GM18907 (cell line): ENCODE data around the gene SLC8A3.
A peak's percentile ranks its signal among the peaks of the same experiment; 100 is the strongest.

Experiments used
- ATAC-seq: cut with Tn5 transposase; IDR thresholded peaks from one replicate; pipeline ENCODE4 v1.9.1; 2021; ENCODE audit warnings: mild to moderate bottlenecking, moderate library complexity; ENCODE audit not compliant: unreplicated experiment

Gene SLC8A3

DNA sequence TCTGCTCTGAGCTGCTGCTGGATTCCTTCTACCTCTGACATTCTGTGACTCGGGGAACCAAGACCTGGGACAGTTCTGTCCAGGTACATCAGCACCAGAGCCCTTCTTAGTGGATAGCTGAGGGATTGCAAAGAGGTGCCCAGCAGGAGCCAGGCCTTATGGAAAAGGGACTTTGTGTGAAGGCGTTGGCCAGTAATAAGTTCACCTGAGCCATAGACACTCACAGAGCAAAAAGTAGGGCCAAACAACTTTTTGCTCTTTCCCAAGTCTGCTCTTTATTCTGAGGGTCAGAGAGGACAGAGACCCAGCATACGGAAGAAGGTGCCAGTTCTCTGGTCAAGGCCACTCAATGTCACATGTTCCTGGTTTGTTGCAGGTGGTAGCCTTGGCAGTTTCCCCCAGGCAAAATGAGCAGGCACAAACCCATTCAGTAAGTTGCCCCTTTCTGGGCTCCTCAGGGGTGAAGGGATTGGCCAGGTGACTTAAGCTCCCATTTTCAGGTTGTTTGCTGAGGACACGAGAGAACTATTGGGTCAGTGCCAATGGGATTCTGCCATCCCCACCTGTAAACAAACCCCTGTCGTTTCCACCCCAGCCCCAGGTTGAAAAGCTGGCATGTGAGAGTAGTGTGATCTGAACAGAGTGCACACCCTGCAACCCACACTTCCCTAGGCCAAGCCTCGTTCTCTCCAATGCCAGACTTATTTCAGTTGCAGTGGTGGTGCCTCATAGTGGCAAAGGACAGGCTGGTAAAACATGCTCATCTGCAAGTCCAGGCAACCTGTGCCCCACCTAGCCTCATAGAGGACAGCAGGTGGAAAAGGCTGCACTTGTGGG lies 159.2 kb downstream of the SLC8A3 start:
- ATAC-seq, result no peak

DNA sequence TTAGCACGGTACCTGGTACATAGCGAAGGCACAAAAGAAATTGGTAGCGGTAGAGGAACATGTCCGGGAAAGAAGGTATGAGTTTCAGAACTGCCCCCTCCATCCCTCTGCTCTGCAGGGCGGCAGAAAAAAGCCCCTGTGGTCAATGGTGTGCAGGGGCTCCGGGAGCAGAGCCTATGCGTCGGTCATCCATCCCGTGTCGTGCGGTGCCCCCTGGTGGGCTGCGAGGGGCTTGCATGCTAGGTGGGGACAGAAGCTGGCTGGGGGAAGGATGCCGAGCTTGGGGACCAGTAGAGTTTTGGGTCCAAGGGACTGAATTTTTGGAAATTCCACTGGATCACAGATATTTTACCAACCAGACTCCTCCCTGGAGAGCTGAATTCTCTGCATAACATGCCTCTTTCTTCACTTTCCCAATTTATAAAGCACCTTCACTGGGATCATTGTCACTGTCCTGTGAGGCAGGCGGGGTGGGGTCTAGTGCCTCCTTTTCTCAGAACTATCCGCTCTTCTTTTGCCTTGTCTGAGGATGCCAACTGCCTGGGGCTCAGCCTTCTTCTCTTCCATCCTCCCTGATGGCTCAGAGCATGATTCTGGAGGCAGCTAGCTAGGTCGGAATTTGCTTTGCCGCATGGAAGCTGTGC lies 160.8 kb downstream of the SLC8A3 start:
- ATAC-seq, result no peak

DNA sequence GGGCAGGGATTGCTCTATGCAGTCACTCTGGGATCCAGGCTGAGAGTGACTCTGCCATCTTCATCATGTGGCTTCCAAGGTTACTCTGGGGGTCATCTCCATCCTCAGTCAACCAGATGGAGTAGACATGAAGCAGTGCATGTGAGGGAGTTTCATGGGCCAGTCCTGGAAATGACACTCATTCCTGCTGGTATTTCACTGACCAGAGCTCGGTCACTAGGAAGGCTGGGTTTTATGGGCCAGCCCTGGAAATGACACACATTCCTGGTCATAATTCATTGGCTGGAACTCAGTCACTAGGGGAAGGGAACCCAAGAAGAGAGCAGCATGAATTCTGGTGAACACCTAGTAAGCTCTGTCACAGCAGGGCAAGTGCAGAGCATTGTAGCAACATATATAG lies 164.9 kb downstream of the SLC8A3 start:
- ATAC-seq, result no peak

DNA sequence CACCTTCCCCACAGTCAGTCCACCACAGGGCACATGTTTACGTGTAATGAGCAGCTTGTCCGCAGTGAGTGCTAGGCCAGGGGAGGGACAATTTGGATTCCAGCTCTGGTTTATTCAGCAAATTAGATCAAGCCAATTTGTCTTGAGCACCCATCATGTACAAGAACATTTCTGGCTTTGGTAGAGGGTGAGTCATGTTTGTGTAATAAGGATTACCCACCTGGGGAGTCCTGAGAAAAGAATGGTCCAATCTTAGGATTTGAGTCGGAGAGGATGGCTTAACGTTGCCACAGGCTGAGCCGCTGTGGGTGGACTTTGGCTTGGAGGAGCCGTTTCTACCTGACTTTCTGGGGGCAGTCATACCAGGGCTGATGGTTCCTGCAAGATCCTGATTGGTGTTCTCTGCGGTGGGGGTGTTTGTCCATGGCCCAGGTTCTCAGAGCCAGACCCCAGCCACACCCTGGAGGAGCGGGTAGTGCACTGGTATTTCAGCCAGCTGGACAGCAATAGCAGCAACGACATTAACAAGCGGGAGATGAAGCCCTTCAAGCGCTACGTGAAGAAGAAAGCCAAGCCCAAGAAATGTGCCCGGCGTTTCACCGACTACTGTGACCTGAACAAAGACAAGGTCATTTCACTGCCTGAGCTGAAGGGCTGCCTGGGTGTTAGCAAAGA lies 165.8 kb downstream of the SLC8A3 start:
- no peak for ATAC-seq

DNA sequence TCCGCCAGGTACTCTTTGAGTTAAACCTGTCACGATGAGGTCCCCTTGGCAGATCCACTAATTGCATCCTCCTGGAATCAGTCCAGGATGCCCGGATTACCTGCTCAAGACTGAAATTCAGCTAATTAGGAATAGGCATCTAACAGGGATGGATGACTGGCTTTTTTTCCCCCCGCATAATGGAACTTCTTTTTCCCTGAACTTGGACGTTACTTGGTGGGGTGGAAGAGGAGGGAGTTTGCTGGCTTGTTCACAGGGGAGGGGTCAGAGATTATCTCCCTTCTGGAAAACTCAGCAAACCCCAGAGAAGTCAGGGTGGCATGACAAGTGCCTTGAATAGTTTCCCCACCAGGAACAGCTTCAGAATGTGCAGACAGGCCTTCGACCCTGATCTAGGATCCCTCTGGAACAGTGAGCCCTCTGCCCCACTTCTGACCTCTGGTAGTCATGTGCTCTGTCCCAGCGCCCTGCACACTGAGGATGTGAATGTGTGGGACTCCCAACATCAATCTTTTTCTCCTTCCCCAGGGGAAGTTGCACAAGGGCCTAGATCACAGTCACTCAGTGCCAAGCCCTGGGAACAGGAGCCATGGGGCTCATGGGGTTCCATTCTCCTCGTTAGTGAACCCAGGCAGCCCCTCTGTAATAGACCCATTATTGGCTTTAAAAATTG lies 167.1 kb downstream of the SLC8A3 start:
- ATAC-seq, result no peak

DNA sequence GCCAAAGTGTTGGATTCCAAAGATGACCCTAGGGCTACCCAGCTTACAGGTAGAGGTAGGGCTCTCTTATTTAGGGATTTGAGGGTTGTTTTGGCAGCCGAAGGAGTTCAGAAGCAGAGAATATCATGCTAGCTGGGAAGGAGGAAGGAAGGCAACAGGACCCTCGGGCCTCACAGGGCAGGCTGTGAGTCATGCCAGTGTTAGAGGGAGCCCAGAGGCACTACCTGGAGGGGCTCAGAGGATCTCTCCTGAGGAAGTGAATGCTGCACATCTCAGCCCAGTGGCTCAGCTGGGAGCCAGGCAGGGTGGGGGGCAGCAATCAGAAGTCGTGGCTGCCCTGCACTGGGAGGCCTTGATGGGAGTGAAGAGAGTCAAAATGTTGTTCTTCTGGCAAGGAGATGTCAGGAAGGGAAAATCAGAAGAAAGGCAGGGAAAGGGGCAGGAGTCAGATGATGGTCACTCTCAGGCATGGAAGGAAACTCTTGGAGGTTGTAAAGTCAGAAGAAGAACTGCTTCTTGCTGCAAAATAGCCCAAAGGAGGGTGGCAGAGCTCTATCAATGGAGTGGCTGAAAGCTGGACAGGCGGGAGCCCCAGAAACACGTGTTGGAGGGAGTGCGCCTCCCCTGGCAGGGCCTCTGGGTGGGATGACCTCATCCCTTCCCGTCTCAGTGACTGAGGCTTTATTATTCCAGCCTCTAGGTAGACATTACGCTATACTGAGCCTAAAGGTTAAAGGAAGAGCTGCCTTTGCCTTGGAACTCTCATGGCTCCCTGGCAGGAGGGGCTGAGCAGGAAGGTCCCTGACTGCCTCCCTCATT lies 168.2 kb downstream of the SLC8A3 start:
- ATAC-seq, result no peak

DNA sequence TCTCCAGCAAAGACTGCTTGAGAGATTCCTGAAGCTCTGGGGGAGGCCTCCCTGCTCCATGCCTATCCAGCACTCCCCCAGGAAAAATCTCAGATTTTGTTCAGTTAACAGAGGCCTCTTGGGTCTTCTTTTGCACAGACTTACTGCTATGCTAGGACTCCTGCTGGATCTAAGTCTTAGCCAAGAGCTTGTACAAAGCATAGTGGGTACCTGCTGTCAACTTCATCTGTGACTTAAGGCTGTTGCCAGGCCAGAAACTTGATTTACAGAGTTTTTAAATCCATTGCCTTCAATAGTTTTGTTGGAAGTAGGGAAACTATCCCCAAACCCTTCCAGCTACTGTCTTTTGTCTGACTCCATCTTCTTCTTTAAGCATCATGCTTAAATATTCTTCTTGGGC lies 169.1 kb downstream of the SLC8A3 start:
- no peak for ATAC-seq

DNA sequence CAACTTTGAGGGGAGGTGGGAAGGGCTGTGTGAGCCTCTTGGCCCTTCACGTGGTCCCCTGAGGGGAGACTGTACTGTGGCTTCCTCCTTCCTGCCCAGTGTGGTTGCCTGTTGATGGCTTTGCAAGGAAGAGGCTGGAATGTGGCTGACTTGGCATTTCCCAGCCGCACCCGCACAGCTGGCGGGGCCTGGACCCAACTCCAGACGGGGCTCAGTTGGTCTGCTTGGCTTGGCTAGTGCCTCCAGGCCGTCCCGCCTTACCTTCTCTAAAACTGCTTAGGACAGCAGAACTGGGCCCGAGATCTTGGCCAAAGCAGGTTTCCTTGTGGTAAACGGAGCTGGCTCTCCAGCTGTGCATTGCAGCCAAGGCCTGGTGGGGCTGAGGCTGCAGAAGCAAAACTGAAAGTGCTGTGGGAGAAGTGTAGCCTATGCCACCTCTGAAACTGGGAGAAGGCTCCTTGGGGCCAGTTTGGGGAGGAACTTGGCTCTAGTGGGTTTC lies 170.0 kb downstream of the SLC8A3 start:
- peak; percentile 73 for ATAC-seq

DNA sequence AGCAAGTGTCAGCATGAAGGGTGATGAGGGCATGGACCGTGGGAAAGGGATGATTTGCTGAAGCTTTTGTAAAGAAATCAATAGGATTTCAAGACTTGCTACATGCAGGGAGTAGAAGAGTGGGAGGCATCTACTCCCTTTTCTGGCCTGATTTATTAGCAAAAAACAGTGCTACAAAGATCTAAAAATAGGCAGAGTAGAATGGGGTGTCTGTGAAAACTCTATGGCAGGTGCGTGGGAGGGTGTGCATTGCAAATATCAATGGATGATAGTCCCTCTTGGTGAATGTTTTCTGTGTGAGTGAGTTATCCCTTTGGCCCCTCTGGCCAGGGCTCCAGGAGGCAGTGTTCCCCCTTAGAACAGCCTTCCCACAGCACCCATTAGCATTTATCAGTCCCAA lies 170.5 kb downstream of the SLC8A3 start:
- ATAC-seq, result no peak

DNA sequence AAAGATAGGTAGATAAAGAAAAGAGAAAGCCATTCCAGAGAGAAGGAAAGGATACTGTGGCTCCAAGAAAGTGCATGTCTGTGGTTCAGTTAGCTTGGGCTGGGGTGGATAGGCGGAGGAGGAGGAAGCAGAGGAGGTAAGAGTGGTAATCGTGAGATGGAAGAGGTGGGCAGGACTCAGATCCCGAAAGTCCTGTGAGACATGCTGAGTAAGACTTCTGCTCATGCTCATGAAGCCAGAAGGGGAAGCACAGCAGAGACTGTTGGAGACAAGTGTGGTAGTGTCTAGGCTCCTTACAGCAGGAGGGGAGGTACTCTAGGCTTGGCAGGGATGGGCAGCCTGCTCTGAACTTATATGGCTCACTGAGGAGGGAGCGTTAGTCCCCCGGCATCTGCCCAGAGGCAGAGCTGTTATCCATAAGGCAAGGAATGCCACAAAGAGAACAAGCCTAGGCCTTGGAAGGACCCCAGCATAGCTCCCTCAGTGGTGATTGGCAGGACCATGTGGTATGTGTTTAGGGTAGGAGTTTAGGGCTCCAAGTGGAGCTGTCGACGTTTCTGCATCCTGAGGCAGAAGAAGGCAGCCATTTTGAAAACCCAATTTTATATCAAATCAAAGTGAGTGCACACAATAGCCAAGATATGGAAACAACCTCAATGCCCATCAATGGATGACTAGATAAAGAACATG lies 174.2 kb downstream of the SLC8A3 start:
- ATAC-seq, result no peak

DNA sequence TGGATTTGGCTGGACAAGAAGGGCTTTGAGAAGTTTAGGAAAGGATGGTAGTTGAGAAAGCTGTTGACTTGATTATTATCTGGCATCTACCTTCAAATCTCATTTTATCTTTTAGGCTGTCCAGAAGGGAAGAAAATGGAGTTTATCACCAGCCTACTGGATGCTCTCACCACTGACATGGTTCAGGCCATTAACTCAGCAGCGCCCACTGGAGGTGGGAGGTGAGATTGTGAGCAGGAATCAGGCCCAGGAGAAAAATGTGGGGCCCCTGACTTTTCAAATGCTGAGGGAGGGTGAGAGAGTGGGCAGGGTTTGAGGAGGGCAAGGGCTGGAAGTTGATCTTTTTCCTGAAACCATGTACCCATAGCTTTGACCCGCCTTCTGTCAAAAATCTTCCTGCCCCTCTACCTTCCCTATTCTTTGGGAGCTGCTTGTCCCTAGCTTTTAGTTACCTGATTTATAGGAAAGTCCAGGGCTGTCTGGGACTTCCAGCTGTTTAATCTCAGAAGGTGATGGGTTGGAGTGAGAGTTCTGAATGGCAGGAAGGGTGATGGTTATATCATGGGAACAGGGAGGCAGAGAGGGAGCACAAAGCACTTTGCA lies 175.4 kb downstream of the SLC8A3 start:
- ATAC-seq, result no peak

DNA sequence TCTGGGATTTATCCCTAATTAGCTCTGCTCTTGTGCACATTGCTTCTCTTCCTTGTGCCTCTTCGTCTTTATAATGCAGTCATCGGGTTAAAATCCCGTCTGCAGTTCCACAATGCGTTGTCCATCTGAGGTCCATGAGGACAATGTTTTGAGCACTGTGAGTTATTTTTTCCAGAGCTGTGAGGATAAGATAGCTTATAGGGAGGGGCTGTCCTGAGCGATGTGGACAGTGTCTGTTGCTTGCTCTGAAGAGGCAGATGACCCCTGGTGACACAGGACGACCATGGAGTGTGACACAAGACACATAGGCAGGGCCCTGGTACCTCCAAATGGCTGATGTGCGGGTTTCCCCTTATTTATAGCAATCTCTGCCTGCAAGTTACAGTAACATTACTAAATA lies 177.0 kb downstream of the SLC8A3 start:
- no peak for ATAC-seq

DNA sequence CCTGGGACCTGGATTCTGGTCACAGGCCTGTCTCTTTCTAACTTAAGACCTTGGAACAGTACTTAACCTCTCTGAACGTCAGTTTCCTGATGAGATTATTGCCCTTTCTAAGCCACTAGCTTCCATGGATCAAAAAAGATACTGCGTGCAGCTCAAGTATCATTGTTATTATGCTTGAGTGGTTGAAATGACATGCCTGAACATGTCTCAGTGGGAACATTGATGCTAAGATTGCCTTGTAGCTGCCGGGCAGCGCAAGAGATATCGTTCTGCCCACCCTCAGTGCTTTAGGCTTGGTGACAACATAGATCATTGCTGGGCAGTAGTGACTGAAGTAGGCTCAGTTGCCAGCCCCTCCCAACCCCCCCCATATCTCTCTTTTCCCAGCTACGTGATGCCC lies 177.7 kb downstream of the SLC8A3 start:
- no peak for ATAC-seq

DNA sequence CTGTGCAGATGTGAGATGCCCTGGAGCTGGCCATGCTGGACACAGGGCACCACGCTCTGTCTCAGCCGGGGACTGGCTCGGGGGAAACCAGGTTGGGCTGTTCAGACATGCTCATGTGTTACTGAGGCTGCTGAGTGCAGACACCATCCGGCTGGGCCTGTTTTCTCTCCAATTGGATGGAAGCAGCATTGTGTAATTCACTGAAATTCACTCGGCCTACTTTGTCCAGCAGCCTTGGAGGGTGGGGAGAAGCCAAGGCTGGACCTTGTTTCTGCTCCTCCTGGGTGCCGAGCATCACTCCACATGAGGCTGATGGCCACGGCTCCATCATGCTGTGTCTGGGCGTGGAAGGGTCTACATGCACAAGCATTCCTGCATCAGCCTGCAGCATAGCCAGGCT lies 178.8 kb downstream of the SLC8A3 start:
- no peak for ATAC-seq

DNA sequence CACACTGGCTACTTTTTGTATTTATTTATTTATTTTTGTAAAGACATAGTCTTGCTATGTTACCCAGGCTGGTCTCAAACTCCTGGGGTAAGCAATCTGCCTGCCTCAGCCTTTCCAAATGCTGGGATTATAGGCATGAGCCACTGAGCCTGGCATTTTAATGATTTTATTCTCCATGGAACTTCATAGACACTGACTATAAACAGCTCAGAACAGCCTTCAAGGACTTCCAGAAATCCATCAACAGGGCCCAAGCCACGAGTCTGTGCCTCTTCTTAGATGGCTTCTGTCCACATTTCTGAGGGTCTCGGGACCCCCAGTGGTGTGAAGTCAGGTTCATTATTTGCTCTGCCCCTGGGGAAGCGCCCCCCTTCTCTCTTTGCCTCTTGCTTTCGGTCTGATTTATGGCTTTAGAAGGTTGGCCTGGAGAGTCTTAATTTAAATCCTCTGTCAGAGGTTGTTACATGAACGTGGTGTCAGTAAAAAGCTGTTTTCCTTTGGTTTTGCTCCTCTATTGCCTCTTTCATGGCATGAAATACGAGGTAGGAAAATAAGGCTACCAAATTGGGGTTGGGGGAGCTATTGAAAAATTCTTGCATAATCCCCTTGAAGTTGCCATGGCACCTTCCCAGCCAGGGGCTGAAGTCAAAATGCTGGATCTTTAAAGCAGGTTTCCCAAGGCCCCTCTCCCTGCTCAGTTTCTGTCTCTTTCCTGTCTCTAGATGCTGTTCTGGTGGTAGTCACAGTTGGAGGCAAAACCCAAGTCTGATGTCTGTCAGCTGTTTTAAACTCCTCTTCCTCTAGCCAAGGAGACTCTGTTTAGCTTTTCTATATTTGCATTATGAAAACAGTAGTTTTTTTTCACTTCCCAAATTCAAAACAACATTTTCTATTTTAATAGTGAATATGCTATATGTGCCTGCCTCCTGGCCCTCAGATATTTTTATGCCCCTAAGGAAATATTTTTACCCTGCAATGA lies 180.2 kb downstream of the SLC8A3 start:
- ATAC-seq, result no peak

DNA sequence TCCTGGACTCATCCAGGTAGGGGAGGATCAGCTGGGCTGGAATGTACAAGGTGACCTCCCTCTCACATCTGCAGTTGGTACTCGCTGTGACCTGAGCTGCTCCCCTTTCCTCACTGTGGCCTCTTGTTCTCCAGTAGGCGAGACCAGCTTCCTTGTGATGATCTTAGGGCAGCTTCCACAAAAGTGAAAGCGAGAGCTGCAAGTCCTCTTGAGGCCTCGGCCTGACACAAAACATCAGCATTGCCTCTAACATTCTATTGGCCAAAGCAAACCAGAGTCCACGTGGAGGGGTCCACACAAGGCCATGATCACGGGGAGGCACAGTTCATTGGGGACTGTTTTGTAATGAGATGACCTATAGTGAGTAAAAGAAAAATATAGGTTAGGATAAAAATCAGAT lies 182.1 kb downstream of the SLC8A3 start:
- ATAC-seq, result no peak

DNA sequence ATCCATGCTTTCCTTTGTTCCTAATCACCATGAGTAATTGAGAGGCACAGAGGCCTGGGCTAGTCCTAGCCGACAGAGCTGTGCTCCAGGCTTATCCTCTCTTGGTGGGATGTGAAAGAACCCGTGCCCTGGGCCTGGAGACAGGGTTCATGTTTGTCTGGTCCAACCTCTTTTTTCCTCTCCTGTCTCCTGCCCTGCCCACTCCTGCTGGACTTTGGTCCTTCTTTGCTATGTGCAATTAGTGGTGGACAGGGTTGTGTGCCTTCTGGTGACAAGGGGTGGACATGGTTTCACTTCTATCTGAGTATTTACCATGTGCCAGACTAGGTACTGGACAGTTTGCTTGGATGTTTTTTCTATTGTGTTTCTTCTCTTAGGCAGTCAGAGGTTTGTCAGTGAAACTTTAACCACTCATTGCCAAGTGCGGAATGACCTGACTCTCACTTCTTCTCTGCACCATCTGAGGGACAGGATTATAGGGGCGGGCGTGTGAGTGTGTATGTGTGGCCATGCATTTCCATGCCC lies 183.4 kb downstream of the SLC8A3 start:
- no peak for ATAC-seq

DNA sequence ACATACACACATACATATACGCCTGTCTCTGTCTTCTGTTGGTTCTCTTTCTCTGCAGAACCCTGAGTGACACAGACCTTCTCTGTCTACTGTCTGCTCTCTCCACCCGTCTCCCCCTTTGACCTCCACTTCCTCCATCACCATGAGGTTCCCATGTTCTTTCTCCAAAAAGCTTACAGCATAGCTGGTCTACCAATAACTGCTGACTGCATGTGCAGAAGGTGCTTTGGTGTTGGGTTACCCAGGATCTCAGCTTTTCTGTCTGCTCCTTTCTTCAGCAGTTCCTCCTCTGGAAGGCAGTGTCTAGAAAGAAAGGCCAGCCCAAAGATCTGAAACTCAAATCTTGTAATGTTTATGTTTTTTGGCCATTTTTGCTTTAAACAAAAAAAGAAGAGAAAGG lies 184.0 kb downstream of the SLC8A3 start:
- no peak for ATAC-seq
